ENCODE data around the gene VIPR2.

The VIPR2 gene

GRCh38 chr7:159047536-159047935 is 97.1 kb downstream of the VIPR2 start:
- DNase-seq (ENCODE audit: low read depth in 1 of 2, low spot score in 1 of 2): no peak

GRCh38 chr7:159046300-159046699 is 98.4 kb downstream of the VIPR2 start:
- DNase-seq (ENCODE audit: low read depth in 1 of 2, low spot score in 1 of 2): no peak

GRCh38 chr7:159045839-159046238 is 98.8 kb downstream of the VIPR2 start:
- no peak for DNase-seq (ENCODE audit: low read depth in 1 of 2, low spot score in 1 of 2)

- no peak for DNase-seq (ENCODE audit: low read depth in 1 of 2, low spot score in 1 of 2)
Observed at GRCh38 chr7:159042581-159043101, 102.0 kb downstream of the VIPR2 start.

GRCh38 chr7:159042103-159042502 is 102.6 kb downstream of the VIPR2 start:
- no peak for DNase-seq (ENCODE audit: low read depth in 1 of 2, low spot score in 1 of 2)

- DNase-seq (ENCODE audit: low read depth in 1 of 2, low spot score in 1 of 2): no peak
Observed at GRCh38 chr7:159040912-159041711, 103.6 kb downstream of the VIPR2 start.

GRCh38 chr7:159040146-159040545 is 104.5 kb downstream of the VIPR2 start:
- no peak for DNase-seq (ENCODE audit: low read depth in 1 of 2, low spot score in 1 of 2)

- no peak for DNase-seq (ENCODE audit: low read depth in 1 of 2, low spot score in 1 of 2)
Observed at GRCh38 chr7:159039716-159040115, 105.0 kb downstream of the VIPR2 start.

- no peak for DNase-seq (ENCODE audit: low read depth in 1 of 2, low spot score in 1 of 2)
Observed at GRCh38 chr7:159038066-159038465, 106.6 kb downstream of the VIPR2 start.

- DNase-seq (ENCODE audit: low read depth in 1 of 2, low spot score in 1 of 2): no peak
Observed at GRCh38 chr7:159036916-159037605, 107.6 kb downstream of the VIPR2 start.

GRCh38 chr7:159035571-159036073 is 109.0 kb downstream of the VIPR2 start:
- no peak for DNase-seq (ENCODE audit: low read depth in 1 of 2, low spot score in 1 of 2)

- DNase-seq (ENCODE audit: low read depth in 1 of 2, low spot score in 1 of 2): no peak
Observed at GRCh38 chr7:159034988-159035387, 109.7 kb downstream of the VIPR2 start.

GRCh38 chr7:159034394-159034793 is 110.3 kb downstream of the VIPR2 start:
- no peak for DNase-seq (ENCODE audit: low read depth in 1 of 2, low spot score in 1 of 2)

GRCh38 chr7:159033956-159034355 is 110.7 kb downstream of the VIPR2 start:
- no peak for DNase-seq (ENCODE audit: low read depth in 1 of 2, low spot score in 1 of 2)

- DNase-seq (ENCODE audit: low read depth in 1 of 2, low spot score in 1 of 2): no peak
Observed at GRCh38 chr7:159033473-159033825, 111.2 kb downstream of the VIPR2 start.

GRCh38 chr7:159032753-159033472 is 111.8 kb downstream of the VIPR2 start:
- no peak for DNase-seq (ENCODE audit: low read depth in 1 of 2, low spot score in 1 of 2)

- no peak for DNase-seq (ENCODE audit: low read depth in 1 of 2, low spot score in 1 of 2)
Observed at GRCh38 chr7:159032322-159032721, 112.3 kb downstream of the VIPR2 start.

GRCh38 chr7:159031750-159032149 is 112.9 kb downstream of the VIPR2 start:
- DNase-seq (ENCODE audit: low read depth in 1 of 2, low spot score in 1 of 2): no peak

- no peak for DNase-seq (ENCODE audit: low read depth in 1 of 2, low spot score in 1 of 2)
Observed at GRCh38 chr7:159031135-159031701, 113.4 kb downstream of the VIPR2 start.

- no peak for DNase-seq (ENCODE audit: low read depth in 1 of 2, low spot score in 1 of 2)
Observed at GRCh38 chr7:159030490-159031134, 114.1 kb downstream of the VIPR2 start.

All from activated T-helper 1 cell treated with anti-CD3 and anti-CD28 coated beads, Interleukin-2, amount 50 U/mL, for 16 hours (primary cell).